HepG2 (cell line): ENCODE results near the gene ABT1. TPM values are rescaled to one million over a fixed set of nuclear protein-coding genes. Genes with fewer than 3 reads are reported as not detected.

Source experiments
- ATF7 ChIP-seq, 2 experiments: fragments of 450-650 bp in 1 of 2; sonication (generic) in 1 of 2; formaldehyde crosslinking in 1 of 2; IDR thresholded peaks; 2 replicates each; pipeline versions ENCODE4 v1.4.0 to v1.6.1; 2016 to 2020; ENCODE audit warnings: antibody characterized with exemption in 1 of 2, mild to moderate bottlenecking in 1 of 2, missing genetic modification reagents in 1 of 2
- CENPBD1 ChIP-seq: sonication (generic); formaldehyde crosslinking; IDR thresholded peaks from 2 replicates; pipeline ENCODE4 v1.8.0; 2022; ENCODE audit warnings: missing genetic modification reagents, low read depth, mild to moderate bottlenecking, borderline replicate concordance
- ERF ChIP-seq: IDR thresholded peaks from 2 replicates; pipeline ENCODE4 v1.6.1; 2018; ENCODE audit warnings: missing biosample characterization, missing genetic modification reagents
- FOSL2 ChIP-seq: sonication (generic); formaldehyde crosslinking; IDR thresholded peaks from 2 replicates; pipeline ENCODE4 v1.4.0; 2020; ENCODE audit warnings: missing genetic modification reagents
- FOXA1 ChIP-seq, 2 experiments: fragments of 450-650 bp in 1 of 2; sonication (generic) in 1 of 2; formaldehyde crosslinking in 1 of 2; IDR thresholded peaks; 2 replicates each; pipeline versions ENCODE4 v1.4.0 to v1.6.1; 2016 to 2020; ENCODE audit warnings: missing genetic modification reagents in 1 of 2
- HES4 ChIP-seq: sonication (generic); formaldehyde crosslinking; IDR thresholded peaks from 2 replicates; pipeline ENCODE4 v1.9.0; 2021; ENCODE audit warnings: mild to moderate bottlenecking, missing genetic modification reagents, borderline replicate concordance
- HNRNPL ChIP-seq: fragments of 200-400 bp; formaldehyde crosslinking; IDR thresholded peaks from 2 replicates; pipeline ENCODE4 v1.6.1; 2017; ENCODE audit warnings: mild to moderate bottlenecking, low read depth, low read length
- NBN ChIP-seq: fragments of 450-650 bp; conservative IDR thresholded peaks from 2 replicates; pipeline ENCODE4 v1.6.1; 2017
- SRSF9 ChIP-seq: fragments of 200-400 bp; formaldehyde crosslinking; IDR thresholded peaks from 2 replicates; pipeline ENCODE4 v1.6.1; 2018; ENCODE audit warnings: borderline replicate concordance, mild to moderate bottlenecking, low read depth, low read length; ENCODE audit not compliant: insufficient read depth, poor library complexity, severe bottlenecking
- U2AF1 ChIP-seq: fragments of 200-400 bp; formaldehyde crosslinking; optimal IDR thresholded peaks from 2 replicates; pipeline ENCODE3; 2017; ENCODE audit warnings: mild to moderate bottlenecking, low read depth, low read length
- ZNF142 ChIP-seq: sonication (generic); formaldehyde crosslinking; IDR thresholded peaks from 2 replicates; pipeline ENCODE4 v1.4.0; 2020; ENCODE audit warnings: missing genetic modification reagents
- ZNF367 ChIP-seq: sonication (generic); formaldehyde crosslinking; IDR thresholded peaks from 2 replicates; pipeline ENCODE4 v1.4.0; 2020; ENCODE audit warnings: missing genetic modification reagents, borderline replicate concordance
- ZNF572 ChIP-seq: sonication (generic); formaldehyde crosslinking; IDR thresholded peaks from 2 replicates; pipeline ENCODE4 v1.5.1; 2020; ENCODE audit warnings: mild to moderate bottlenecking, missing genetic modification reagents
- ZNF7 ChIP-seq: IDR thresholded peaks from 2 replicates; pipeline ENCODE4 v1.6.1; 2016; ENCODE audit warnings: missing biosample characterization, missing genetic modification reagents
- polyA plus RNA-seq, 8 experiments: library from polyadenylated mRNA; depleted of rRNA in 3 of 8; stranded (reverse) in 7 of 8; unstranded in 1 of 8; fragments of >200 nt; fragmentation: Illumina TruSeq in 4 of 8; extraction: Trizol in 4 of 8; gene quantifications; 2 replicates each; pipeline versions ENCODE4 v1.2.1 to v1.2.3, GENCODE V29; 2011 to 2016; ENCODE audit warnings: low read depth in 4 of 8, missing spikeins in 1 of 8, mixed read lengths in 1 of 8; ENCODE audit not compliant: insufficient read depth in 1 of 8
- total RNA-seq, 5 experiments: library from RNA; depleted of rRNA; stranded (reverse); fragments of >200 nt; fragmentation: Illumina TruSeq; extraction: Trizol; gene quantifications; 2 replicates each; pipeline ENCODE4 v1.2.3, GENCODE V29; 2016; ENCODE audit warnings: low read depth in 1 of 5
- TF ChIP-seq, protein P1 (sequence below): sonication (generic); formaldehyde crosslinking; IDR thresholded peaks from 2 replicates; pipeline ENCODE4; 2020; ENCODE audit warnings: missing genetic modification reagents, mild to moderate bottlenecking, borderline replicate concordance
- TF ChIP-seq, protein P2 (sequence below): sonication (generic); formaldehyde crosslinking; IDR thresholded peaks from 2 replicates; pipeline ENCODE4 v1.5.0; 2020; ENCODE audit warnings: missing genetic modification reagents, mild to moderate bottlenecking, borderline replicate concordance
- TF ChIP-seq, protein P3 (sequence below): sonication (generic); formaldehyde crosslinking; IDR thresholded peaks from 2 replicates; pipeline ENCODE4 v1.5.0; 2020; ENCODE audit warnings: missing genetic modification reagents

The ABT1 gene
- total and polyA plus RNA-seq, 2 of the 13 experiments (the other 11 are each of a cell fraction or from before 2014, with no cell fraction given): 38.4 TPM

GRCh38 chr6:26553264-26553634 lies 43.5 kb upstream of the ABT1 start (continued):
- peak; percentile 73; the same call in 1 of the 2 replicates for TF ChIP-seq CENPBD1 (CRISPR knock-in tag)
- peak; percentile 75; the same call in 1 of the 2 replicates for TF ChIP-seq ERF (CRISPR knock-in tag)
- TF ChIP-seq ZNF142 (CRISPR knock-in tag): no peak
- TF ChIP-seq FOXA1 (IDR thresholded peaks at IDR 0.05): no peak
- no peak for TF ChIP-seq FOXA1 (CRISPR knock-in tag; IDR thresholded peaks at IDR 0.05)
- TF ChIP-seq, protein P1, sequence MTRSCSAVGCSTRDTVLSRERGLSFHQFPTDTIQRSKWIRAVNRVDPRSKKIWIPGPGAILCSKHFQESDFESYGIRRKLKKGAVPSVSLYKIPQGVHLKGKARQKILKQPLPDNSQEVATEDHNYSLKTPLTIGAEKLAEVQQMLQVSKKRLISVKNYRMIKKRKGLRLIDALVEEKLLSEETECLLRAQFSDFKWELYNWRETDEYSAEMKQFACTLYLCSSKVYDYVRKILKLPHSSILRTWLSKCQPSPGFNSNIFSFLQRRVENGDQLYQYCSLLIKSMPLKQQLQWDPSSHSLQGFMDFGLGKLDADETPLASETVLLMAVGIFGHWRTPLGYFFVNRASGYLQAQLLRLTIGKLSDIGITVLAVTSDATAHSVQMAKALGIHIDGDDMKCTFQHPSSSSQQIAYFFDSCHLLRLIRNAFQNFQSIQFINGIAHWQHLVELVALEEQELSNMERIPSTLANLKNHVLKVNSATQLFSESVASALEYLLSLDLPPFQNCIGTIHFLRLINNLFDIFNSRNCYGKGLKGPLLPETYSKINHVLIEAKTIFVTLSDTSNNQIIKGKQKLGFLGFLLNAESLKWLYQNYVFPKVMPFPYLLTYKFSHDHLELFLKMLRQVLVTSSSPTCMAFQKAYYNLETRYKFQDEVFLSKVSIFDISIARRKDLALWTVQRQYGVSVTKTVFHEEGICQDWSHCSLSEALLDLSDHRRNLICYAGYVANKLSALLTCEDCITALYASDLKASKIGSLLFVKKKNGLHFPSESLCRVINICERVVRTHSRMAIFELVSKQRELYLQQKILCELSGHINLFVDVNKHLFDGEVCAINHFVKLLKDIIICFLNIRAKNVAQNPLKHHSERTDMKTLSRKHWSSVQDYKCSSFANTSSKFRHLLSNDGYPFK (CRISPR knock-in tag): no peak
- no peak for TF ChIP-seq ZNF367 (CRISPR knock-in tag)
- no peak for TF ChIP-seq NBN
- no peak for TF ChIP-seq ATF7 (IDR thresholded peaks at IDR 0.05)
- no peak for TF ChIP-seq ATF7 (CRISPR knock-in tag; IDR thresholded peaks at IDR 0.05)
- no peak for TF ChIP-seq SRSF9
- peak; percentile 9; the same call in 1 of the 2 replicates for TF ChIP-seq ZNF7 (CRISPR knock-in tag)
- peak; percentile 31; the same call in 1 of the 2 replicates for TF ChIP-seq FOSL2 (CRISPR knock-in tag)
- TF ChIP-seq HNRNPL: no peak
- TF ChIP-seq HES4 (CRISPR knock-in tag): no peak
- no peak for TF ChIP-seq U2AF1
- TF ChIP-seq ZNF572: no peak
- TF ChIP-seq, protein P2, sequence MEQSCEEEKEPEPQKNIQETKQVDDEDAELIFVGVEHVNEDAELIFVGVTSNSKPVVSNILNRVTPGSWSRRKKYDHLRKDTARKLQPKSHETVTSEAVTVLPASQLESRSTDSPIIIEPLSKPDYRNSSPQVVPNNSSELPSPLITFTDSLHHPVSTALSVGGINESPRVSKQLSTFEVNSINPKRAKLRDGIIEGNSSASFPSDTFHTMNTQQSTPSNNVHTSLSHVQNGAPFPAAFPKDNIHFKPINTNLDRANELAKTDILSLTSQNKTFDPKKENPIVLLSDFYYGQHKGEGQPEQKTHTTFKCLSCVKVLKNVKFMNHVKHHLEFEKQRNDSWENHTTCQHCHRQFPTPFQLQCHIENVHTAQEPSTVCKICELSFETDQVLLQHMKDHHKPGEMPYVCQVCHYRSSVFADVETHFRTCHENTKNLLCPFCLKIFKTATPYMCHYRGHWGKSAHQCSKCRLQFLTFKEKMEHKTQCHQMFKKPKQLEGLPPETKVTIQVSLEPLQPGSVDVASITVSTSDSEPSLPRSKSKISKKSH (CRISPR knock-in tag): no peak
- TF ChIP-seq, protein P3, sequence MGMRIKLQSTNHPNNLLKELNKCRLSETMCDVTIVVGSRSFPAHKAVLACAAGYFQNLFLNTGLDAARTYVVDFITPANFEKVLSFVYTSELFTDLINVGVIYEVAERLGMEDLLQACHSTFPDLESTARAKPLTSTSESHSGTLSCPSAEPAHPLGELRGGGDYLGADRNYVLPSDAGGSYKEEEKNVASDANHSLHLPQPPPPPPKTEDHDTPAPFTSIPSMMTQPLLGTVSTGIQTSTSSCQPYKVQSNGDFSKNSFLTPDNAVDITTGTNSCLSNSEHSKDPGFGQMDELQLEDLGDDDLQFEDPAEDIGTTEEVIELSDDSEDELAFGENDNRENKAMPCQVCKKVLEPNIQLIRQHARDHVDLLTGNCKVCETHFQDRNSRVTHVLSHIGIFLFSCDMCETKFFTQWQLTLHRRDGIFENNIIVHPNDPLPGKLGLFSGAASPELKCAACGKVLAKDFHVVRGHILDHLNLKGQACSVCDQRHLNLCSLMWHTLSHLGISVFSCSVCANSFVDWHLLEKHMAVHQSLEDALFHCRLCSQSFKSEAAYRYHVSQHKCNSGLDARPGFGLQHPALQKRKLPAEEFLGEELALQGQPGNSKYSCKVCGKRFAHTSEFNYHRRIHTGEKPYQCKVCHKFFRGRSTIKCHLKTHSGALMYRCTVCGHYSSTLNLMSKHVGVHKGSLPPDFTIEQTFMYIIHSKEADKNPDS (CRISPR knock-in tag): no peak
